Inflammatory macrophage treated with lipopolysaccharide for 1 hour (primary cell): Measurements from ENCODE around the gene NPAS3.

ENCODE experiments used
- DNase-seq, 2 donors: peaks; one replicate each; pipeline ENCODE4 v3.0.0-alpha.2; 2020 to 2022

Gene NPAS3

DNA sequence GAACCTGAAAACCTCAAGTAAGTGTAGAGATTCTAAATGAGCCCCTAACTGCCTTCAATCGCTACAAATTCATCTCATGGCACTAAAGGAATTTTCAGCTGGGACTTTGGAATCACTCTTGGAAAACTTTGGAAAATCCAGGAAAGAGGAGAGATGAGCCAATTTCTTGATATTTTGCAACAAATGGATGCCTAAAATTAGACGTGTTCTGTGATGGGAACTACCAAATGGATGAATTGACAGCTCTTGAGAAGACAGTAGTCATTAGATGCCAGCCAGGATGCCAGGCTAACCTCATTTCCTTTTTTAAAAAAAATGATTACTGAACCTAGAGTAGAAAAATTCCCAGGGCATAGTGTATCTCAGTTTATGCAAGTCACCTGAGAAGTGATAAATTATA is 78.3 kb downstream of the NPAS3 start:
- DNase-seq, result no peak

DNA sequence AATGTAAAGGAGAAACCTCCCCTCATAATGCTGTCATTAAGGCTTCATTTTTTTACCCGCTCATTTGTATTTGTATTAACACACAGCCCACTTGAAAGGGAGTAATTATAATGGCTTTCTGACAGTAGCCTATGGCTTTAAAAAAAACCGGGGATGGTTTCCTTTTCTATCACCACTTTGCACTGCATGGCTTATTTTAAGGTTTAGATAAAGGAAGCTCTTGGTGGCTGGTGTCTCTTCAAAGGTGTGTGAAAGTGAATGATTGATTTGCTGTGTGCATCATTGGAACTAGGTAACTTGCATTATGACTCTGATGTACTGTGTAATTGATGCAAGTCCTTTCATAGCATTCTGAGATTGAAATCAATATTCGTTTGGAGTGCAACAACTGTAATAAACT is 80.7 kb downstream of the NPAS3 start:
- DNase-seq, result no peak

DNA sequence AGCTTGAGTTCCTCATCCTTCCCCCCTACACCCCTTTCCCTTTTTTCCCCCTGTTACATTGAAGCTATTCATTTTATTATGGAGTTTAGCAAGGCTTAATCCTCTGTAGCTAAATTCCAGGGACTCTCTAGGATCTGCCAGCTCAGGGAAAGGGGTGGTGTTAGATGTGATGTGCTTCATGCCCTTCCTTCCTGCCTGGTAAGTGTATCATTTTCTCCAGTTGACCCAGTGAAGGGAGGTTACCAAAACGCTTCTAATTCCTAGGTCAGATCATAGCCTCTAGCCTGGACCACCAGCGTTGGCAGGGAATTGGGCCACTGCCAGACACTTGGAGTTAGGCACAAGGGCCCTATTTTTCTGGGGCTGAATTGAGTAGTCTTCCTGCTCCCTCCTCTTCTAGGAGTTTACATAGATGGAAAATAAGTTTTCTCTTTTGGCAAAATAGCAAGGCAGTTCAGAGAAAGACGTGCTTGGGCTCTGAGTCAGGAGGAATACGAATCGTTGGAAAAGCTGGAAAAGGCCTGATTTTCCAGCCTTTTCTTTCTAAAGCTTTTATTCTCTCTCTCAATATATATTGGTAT is 88.3 kb downstream of the NPAS3 start:
- no peak for DNase-seq

DNA sequence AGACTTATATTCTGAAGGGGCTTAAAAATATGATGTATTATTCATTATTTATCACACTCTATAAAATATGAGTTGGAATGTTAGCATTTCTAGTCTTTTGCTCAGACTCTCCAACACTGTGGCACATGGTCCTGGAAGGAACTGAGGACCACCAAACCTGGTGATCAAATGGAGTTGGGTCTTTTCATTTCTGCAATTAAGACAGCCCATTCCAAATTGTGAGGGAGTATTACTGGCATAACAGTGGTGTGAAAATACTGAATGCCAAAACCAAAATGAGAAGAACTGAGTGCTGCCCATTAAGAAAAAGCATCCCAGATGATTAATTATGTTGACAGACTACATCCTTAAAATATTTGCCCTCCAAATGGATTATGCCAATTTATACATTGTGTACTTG is 90.8 kb downstream of the NPAS3 start:
- DNase-seq, result no peak

DNA sequence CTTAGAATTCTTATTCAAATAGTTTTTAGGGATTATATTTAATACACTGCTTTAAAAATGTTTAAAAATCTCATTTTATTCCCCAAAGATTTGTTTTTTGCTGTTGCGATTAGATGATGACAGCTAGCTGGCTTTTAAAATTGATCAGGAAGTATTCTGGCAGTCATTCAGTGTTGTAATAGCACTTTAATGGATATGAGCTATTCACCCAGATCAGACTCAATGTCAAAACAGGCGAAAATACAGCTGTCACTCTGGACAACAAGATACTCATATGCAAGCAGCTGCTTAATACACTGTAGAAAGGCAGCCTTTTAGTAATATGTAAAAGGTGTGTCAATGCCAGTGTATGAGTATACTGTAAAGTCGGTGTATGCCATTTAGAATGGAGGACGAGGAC is 91.7 kb downstream of the NPAS3 start:
- no peak for DNase-seq

DNA sequence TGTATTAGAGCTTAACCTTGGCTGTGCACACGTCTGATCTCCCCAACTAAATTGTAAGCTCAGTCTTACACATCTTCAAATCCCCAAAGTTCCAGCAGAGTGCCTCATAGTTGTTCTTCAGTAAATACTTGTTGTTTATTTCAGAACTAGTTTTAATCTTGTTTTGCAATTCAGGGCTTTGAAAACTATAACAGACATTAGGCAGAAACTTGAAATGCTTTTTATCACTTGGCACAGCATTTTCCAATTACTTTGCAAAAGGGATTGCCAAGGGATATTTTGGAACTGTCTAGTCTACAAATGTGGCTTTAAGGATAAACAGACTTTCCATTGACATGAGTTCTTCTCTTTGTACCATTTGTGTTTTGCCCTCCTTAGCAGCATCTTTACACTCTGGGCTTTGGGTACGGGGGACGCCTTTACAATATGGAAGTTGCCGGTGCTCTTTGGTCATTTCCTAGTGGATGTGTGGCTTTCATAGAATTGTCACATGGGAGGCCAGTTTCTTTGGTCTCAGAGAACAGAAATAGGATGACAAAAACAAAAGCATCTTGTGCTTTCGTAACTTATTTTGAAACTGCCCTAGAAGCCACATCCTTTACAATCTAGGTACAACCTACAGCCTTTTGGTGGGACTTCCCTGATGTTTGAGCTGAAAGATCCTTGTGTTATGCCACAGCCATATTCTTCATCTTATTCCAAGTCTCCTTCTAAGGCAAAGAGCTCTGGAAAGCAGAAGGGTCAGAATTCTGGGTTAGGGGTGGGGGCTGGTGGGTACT is 96.9 kb downstream of the NPAS3 start:
- no peak for DNase-seq

DNA sequence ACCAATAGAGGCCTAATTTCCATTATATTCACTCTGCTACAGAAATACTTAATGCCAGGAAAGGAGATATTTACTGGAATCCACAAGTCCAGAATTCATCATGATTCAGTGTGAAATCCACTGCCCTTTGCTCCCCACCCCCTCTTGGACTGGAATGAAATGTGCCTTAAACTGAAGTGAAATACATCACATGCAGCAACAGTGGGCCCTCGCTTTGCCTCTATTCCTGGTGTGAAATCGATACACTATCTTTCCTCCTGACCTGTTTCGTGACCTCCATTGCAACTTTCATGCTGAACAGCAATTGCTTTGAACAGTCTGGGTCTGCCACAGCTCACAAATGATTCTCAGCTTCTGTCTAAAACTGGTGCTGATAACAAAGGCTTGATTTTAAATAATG is 100.6 kb downstream of the NPAS3 start:
- DNase-seq, result no peak

DNA sequence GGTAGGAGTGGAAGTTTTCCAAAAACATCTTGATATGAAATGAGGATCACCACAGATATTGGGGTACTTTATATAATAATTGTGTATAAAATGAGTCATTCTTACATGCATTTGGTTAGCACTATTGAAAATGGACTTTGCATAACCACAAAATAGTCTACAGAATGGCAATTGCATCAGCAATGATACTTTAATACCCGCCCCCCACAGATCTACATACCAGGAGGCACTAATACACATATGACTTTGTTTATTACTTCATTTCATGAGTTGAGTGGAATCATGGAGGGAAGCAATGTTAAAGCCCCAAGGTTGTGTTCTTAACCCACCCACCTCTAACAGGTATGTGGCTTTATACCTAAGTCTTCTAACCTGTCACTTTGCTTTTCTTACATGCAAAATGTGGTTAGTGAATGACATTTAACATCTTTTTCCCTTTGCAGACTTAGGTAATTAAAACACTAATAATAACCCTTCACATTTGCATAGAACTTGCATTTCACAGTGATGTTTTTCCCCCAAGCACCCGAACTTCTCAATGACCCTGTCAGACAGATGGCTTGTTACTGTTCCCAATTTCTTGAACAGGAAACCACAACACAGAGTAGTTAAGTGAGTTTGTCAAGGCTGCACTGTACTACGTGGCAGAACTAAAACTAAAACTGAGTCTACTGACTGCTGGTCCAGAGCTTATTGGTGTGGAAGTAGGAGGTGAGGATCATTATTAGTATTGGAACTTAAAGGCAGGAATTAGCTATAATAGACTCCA is 101.9 kb downstream of the NPAS3 start:
- no peak for DNase-seq

DNA sequence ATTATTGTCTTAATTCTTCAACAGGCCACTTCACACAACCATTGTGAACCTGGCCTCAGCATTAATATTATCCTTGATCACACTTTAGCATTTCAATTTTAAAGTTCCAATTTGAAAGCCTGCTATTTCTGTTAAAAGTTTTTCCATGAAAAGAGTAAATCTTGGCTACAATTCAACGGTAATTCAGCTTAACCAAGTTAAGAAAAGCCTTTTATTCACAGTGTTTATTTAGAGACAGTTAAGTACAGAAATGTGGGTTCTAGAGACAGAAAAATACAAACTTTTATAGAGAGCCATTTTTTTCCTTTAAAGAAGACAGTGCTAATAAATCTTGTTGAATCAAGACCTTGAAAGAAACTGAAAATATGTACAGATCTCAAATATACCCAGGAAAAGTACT is 103.9 kb downstream of the NPAS3 start:
- DNase-seq, result no peak

DNA sequence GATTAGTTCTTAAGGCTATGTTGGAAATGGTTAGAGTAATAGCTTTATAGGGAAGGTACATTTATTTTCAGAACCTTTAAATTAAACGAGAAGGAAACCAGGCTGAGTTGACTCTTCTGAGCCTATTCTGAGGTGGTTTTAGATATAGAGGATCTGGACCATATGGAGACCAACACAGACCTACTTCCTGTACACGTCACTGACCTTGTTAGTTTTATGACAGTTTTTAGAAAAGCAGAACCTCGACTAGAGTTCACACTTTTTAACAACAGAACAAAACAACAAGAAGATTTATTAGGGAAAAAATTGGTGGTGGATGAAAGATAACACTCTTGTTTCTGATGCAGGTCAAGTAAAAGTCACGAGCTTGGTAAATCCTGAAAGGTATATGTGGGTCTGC is 107.1 kb downstream of the NPAS3 start:
- DNase-seq, result no peak

DNA sequence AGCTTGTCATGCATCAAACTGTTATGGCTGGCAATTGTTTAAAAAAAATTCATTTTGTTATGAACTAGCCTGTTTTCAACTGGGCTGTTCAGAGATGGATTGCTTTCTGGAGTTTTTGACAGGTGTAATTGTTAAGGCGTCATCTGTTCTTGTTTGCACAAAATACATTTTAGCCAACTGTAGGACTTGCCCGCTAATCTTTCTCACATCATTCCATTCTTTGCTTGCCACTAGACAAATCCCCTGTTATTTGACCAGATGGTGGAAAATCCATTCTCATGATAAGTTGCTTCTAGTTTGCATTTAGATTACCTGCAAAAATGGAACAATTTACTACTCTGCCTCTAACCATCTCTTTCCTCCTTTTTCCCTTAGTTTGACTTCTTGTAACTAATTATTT is 114.3 kb downstream of the NPAS3 start:
- no peak for DNase-seq

DNA sequence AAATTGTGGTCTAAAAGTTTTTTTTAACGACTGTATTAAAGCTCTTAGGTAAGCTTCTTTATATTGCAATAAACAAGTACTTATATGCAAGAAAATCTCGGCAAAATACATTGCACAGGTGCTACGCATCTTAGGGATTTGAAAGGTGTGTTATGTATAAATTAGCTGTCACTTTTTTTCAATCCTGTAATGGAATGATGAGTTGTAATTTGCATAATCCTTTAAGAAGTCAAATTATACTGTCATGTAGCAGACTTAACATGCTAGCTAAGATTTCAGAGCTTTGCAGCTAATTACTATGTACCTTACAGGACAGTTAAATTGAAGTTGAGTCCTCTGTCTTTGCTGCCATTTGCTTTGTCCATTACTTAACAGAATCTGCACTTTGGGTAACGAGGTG is 117.5 kb downstream of the NPAS3 start:
- no peak for DNase-seq

DNA sequence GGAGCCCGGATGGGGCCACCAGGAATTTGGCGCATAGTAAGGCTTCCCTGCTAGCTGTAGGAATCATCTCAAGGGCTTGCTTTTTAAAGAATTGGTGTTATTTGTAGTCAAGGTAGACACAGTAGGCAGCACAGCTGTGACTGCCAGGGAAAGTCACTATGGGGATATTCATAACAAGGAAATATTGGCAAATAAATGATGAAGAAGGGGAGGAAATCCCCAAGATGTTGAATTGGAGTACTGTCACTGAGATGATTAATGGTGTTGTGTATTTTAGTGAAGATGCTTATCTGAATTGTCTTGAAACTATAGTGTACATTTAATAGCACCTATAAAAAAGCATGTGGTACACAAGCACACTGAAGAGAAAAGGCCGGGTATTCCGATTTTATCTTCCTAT is 118.9 kb downstream of the NPAS3 start:
- no peak for DNase-seq

DNA sequence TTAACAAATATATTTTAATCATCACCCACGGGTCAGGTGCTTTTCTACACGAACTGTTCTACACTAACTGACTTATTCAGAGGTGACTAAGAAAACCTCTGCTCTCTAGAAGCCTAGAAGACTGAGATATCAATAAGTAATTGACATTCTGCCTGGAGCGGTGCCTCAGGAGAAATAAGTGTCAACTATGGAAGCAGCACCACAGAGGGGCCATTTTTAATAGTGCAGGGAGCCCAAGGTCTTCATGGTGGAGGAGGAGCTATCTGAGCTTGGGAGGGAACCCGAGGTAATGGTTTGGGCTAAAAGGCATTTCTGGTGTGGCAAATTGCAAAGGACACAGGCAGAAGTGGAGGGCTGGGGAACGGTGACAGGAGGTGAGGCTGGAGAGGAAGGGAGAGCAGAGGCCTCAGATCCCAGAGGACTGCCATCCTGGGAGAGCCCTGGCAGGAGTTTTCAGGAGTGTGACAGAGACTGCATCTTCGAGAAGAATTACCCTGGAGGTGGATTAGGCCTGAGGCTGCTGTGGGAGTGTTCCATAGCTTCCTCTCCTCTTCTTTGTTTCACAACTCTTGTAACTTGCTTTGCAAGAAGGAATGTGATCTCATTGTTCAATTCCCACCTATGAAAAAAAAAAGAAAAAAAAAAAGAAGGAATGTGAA is 123.1 kb downstream of the NPAS3 start:
- DNase-seq, result no peak

DNA sequence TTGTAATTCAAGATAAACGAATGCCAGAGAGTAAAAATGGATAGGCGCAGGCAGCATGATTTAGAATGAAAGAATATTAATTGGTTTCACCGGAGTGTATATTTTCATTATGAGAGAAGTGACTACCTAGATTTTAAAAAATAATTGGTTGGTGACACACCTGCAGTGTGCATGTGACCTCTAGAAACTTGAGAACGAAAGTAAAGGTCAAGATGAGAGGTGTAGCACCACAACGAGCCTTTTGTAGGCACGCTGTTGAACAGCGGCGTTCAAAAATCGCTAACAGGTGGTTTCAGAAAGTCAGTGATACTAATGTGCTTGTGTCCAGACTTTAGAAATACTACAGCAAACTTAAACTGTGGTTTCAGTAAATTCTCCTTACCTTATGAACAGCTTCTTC is 123.8 kb downstream of the NPAS3 start:
- DNase-seq, result no peak

DNA sequence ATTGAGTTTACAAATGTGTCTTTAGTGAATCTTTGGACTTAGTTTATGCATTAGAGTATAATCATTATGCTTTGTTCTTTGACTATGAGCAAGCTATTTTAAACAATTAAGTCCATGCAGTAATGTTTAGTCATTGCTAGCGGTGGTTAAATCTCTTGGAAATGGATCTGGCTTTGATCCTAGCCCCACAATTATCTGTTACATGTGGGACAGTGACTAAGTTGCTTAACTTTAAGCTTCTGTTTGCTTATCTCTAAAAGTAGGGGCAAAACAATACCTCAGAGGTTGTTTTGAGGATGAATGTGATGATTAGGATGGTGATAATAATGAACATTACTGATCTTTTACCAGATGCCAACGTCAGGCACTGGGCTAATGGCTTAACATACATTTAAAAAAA is 124.2 kb downstream of the NPAS3 start:
- DNase-seq, result no peak

DNA sequence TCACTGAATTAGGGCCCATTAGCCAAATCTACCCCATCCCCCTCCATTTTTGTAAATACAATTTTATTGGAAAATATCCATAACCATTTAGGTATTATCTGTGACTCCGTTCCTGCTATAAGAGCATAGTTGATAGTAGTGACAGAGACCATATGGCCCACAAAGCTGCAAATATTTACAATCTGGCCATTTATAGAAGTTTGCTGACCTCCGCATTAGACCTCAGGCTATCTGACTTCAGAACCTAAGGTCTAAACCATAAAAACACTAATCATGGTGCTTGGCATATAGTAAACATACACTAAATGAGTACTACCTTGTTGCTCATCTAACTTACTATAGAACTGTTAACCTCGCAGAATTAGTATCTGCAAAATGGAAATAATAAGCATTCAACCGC is 124.8 kb downstream of the NPAS3 start:
- DNase-seq, result no peak

DNA sequence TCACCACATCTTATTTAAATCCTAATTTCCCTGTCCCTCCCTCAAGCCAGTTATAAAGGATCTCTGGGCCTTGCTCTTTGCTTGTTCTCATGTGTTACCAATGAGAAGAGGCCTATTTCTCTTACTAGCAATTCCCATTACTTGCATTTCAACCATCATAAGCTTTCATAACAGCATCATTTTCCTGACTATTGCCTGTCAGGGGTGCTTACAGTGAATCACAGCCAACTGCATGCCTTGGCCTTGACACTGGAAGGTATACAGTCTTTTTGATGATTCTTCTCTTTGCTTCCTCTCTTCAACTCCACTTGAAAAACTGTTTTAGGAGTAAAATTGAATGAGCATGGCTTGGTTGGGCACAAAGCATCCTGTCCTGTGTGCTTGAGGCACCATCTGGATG is 127.0 kb downstream of the NPAS3 start:
- no peak for DNase-seq

DNA sequence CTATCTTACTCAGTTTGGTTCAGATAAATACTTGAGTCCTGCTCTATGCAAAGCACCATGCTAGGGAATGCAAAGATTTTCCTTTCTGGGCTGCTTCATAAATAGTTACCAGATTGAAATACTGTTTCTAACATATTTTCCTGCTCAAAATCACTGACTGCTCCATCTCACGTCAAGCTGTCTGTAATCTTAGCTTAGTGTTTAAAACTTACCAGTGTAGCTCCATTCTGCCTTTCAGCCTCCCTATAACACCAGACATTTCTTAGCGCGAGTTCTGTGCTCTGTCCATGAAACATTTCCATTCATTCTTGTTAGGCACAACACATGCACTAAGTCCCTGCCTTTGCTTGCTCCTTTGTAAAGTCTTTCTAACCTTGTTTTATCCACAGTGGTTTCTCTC is 129.4 kb downstream of the NPAS3 start:
- no peak for DNase-seq

DNA sequence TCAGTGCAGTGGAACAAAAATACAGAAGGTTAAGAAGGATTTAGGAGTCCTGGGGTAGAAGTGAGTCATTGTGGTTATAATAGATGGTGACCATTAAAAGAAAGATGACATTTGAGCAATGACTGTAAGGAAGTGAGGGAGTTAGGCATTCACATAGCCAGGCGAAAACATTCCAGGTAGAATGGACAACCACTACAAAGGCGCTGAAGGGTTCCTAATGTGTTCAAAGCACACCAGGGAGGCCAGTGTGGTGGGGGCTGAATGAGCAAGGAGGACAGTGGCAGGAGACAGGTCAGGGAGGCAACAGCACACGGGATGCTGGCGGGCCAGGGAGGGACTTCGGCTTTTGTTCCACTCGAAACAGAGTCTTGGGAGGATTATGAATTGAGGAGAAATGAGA is 129.9 kb downstream of the NPAS3 start:
- DNase-seq, result no peak

DNA sequence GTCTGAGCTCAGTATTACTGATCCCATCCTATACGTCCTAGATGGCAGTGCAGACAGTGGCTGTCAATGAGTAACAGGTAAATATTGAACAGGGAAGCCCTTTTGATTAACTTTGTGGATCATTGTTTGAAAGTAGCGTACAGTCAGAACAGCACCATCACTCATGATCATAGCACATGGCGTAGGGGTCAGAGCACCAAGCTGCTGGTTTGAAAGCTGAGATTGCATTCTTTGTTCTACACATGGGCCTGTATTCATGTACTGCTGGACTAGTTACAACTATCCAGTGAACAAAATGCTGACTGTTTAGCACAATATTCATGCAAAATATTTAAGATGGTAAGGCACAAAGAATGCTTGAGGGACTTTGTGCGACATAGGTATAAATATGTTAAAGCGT is 131.8 kb downstream of the NPAS3 start:
- no peak for DNase-seq

DNA sequence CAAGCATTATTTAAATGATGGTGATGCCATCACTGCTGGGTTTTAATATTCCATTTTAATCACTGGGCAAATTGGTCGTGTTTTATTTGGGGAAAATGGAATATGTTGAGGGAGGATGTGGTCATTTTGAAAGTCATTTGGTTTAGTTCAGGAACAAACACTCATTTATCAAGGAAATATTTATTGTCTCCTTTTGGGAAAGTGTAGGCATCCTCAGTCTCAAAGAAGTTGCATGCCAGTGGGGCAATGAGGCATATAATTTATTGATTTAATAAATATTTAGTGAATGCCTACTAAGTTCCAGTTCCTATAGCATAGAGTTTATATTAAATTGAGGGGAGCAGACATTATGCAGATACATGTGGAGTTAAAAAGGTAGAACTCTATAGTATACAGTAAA is 134.3 kb downstream of the NPAS3 start:
- no peak for DNase-seq

DNA sequence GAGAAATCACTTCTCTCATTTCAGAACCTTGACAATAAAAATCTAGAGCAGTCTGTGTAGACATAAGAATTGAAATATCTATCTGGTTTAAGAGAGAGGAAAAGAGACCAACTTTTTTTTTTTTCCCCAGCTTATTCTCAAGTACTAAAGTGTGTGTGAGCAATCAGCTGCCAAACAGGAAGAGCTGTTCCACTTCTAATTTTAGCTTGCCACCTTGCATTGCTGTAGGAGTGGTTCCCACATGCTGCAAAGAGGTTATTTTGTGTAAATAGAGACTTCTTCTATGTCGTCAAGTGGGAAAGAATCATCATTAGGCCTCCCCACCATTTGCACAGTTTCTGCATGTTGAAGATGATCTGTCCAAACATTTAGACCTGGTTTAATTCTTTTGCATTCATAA is 142.6 kb downstream of the NPAS3 start:
- no peak for DNase-seq

DNA sequence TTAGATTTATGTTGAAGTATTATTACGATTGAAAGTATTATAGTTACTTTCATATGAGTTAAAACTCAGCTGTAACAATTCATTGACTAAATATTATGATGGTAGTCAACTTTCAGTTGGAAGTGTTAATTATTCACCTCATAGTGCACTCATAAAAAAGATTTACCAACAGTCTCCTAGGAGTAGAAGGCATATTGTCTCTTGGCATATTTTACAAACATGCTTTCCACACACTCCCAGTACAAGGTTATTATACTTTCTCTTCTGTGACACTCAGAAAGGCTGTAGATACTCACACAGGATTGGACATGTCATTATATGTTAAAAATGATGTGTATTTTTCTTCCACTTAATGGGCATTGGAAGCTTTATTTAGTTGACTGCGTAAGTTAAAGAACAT is 147.1 kb downstream of the NPAS3 start:
- DNase-seq, result no peak
